Adrenal gland (tissue), 5 donors: Measurements from ENCODE around the gene CBFA2T3.

Source experiments
- CTCF ChIP-seq, 6 experiments: fragments of 450-650 bp in 4 of 6; fragments of 200-600 bp in 2 of 6; sonication (generic) in 1 of 6; IDR thresholded peaks; 1 replicate in 5 of 6; 2 replicates in 1 of 6; pipeline versions ENCODE4 v1.5.1 to v1.8.0; 2016 to 2021; ENCODE audit warnings: antibody characterized with exemption in 6 of 6, mild to moderate bottlenecking in 2 of 6, moderate library complexity in 1 of 6
- POLR2A ChIP-seq, 2 donors: fragments of 450-650 bp; IDR thresholded peaks; one replicate each; pipeline ENCODE4 v1.6.1; 2017; ENCODE audit warnings: antibody characterized with exemption in 2 of 2, mild to moderate bottlenecking in 2 of 2, moderate library complexity in 1 of 2
- donor health status: DM: no; HTN: no; CAD: no.

GRCh38 chr16:88983771-88984687, 7.0 kb upstream of the CBFA2T3 start:
- TF ChIP-seq POLR2A (IDR thresholded peaks at IDR 0.05) (no peak), CTCF (IDR thresholded peaks at IDR 0.05) (no peak)
